ENCODE results near the gene ZNG1F. TPM values are rescaled to one million over a fixed set of nuclear protein-coding genes. Genes with fewer than 3 reads are reported as not detected.
"Not testable (repeated sequence)": the region's sequence is repeated elsewhere in the genome, so short reads cannot be mapped to it uniquely, and the experiment has no call there.

The ZNG1F gene
- 10.1 TPM for total RNA-seq (ENCODE audit: insufficient read depth, low replicate concordance)

GRCh38 chr9:41189217-41189616 lies at the start of gene ZNG1F:
TSS of gene ZNG1F (minus strand) at chr9:41189317. CDS start at chr9:41189258, 59 bp downstream.
- not testable (repeated sequence) for DNase-seq (ENCODE audit: low spot score)

GRCh38 chr9:41237110-41237749 lies 48.1 kb upstream of the ZNG1F start:
- not testable (repeated sequence) for DNase-seq (ENCODE audit: low spot score)

- not testable (repeated sequence) for DNase-seq (ENCODE audit: low spot score)
These were observed 47.5 kb upstream of the ZNG1F start for GRCh38 chr9:41236486-41237109.

- DNase-seq (ENCODE audit: low spot score) = not testable (repeated sequence)
These were observed 46.0 kb upstream of the ZNG1F start for GRCh38 chr9:41234811-41235805.

GRCh38 chr9:41234221-41234620 lies 45.1 kb upstream of the ZNG1F start:
- DNase-seq (ENCODE audit: low spot score) = not testable (repeated sequence)

- DNase-seq (ENCODE audit: low spot score) = peak; percentile 6
These were observed 43.2 kb upstream of the ZNG1F start for GRCh38 chr9:41232326-41232725.

GRCh38 chr9:41230418-41230817 lies 41.3 kb upstream of the ZNG1F start:
- DNase-seq (ENCODE audit: low spot score) = peak; percentile 6

GRCh38 chr9:41229408-41230401 lies 40.6 kb upstream of the ZNG1F start:
- DNase-seq (ENCODE audit: low spot score) = peak; percentile 12

- not testable (repeated sequence) for DNase-seq (ENCODE audit: low spot score)
These were observed 30.7 kb upstream of the ZNG1F start for GRCh38 chr9:41219831-41220230.

GRCh38 chr9:41188439-41188838 lies 678 bp downstream of the ZNG1F start:
- DNase-seq (ENCODE audit: low spot score) = not testable (repeated sequence)

- DNase-seq (ENCODE audit: low spot score) = not testable (repeated sequence)
These were observed 14.1 kb downstream of the ZNG1F start for GRCh38 chr9:41174994-41175393.

- not testable (repeated sequence) for DNase-seq (ENCODE audit: low spot score)
These were observed 39.0 kb downstream of the ZNG1F start for GRCh38 chr9:41150116-41150515.

GRCh38 chr9:41141878-41142277 lies 47.2 kb downstream of the ZNG1F start:
- DNase-seq (ENCODE audit: low spot score) = not testable (repeated sequence)

GRCh38 chr9:41128581-41128980 lies 60.5 kb downstream of the ZNG1F start, which contains the start of gene FOXD4L6:
TSS of gene FOXD4L6 (minus strand) at chr9:41128681. CDS start at chr9:41128383, 298 bp downstream.
- not testable (repeated sequence) for DNase-seq (ENCODE audit: low spot score)

GRCh38 chr9:41126746-41127446 lies 62.2 kb downstream of the ZNG1F start:
- not testable (repeated sequence) for DNase-seq (ENCODE audit: low spot score)

- not testable (repeated sequence) for DNase-seq (ENCODE audit: low spot score)
These were observed 63.2 kb downstream of the ZNG1F start for GRCh38 chr9:41125936-41126335.

- not testable (repeated sequence) for DNase-seq (ENCODE audit: low spot score)
These were observed 63.9 kb downstream of the ZNG1F start for GRCh38 chr9:41125109-41125658.

- DNase-seq (ENCODE audit: low spot score) = not testable (repeated sequence)
These were observed 64.6 kb downstream of the ZNG1F start for GRCh38 chr9:41124250-41125108.
